H9 (cell line): ENCODE measurements around the gene TMEM120B. TPM values are rescaled to one million over a fixed set of nuclear protein-coding genes. Genes with fewer than 3 reads are reported as not detected.

Experiments used
- DNase-seq: peaks from one replicate; pipeline ENCODE4 v3.0.0-alpha.2; 2017
- H2AFZ ChIP-seq: one replicate; pipeline ENCODE4 v1.6.1; 2013; ENCODE audit warnings: mild to moderate bottlenecking, low read length, control low read depth, moderate library complexity
- H2AK5ac ChIP-seq: 2 replicates; pipeline ENCODE4 v1.6.1; 2013; ENCODE audit warnings: low read length, control low read depth, mixed read lengths; ENCODE audit not compliant: insufficient read length
- H2BK120ac ChIP-seq: one replicate; pipeline ENCODE4 v1.6.1; 2013; ENCODE audit warnings: low read depth, mild to moderate bottlenecking, low read length, control low read depth, inconsistent platforms; ENCODE audit not compliant: poor library complexity, severe bottlenecking
- H2BK12ac ChIP-seq: 2 replicates; pipeline ENCODE4 v1.6.1; 2013; ENCODE audit warnings: low read length, control low read depth, mixed read lengths, low read depth; ENCODE audit not compliant: insufficient read length
- H2BK15ac ChIP-seq: 2 replicates; pipeline ENCODE4 v1.6.1; 2013; ENCODE audit warnings: low read depth, low read length, control low read depth
- H2BK20ac ChIP-seq: one replicate; pipeline ENCODE4 v1.6.1; 2013; ENCODE audit warnings: low read depth, mild to moderate bottlenecking, low read length, control low read depth, inconsistent platforms; ENCODE audit not compliant: poor library complexity, severe bottlenecking
- H2BK5ac ChIP-seq: 2 replicates; pipeline ENCODE4 v1.6.1; 2013; ENCODE audit warnings: low read length, control low read depth, mixed read lengths; ENCODE audit not compliant: insufficient read length
- H3K14ac ChIP-seq: 2 replicates; pipeline ENCODE4 v1.6.1; 2013; ENCODE audit warnings: low read length, control low read depth; ENCODE audit not compliant: insufficient read depth
- H3K18ac ChIP-seq: 2 replicates; pipeline ENCODE4 v1.6.1; 2013; ENCODE audit warnings: low read depth, mild to moderate bottlenecking, mixed read lengths, low read length, control low read depth; ENCODE audit not compliant: insufficient read length
- H3K23ac ChIP-seq: 2 replicates; pipeline ENCODE4 v1.6.1; 2013; ENCODE audit warnings: low read length, control low read depth, mixed read lengths, low read depth; ENCODE audit not compliant: insufficient read length
- H3K23me2 ChIP-seq: 2 replicates; pipeline ENCODE4 v1.6.1; 2013; ENCODE audit warnings: low read depth, mild to moderate bottlenecking, mixed read lengths, low read length, control low read depth; ENCODE audit not compliant: insufficient read length, poor library complexity, severe bottlenecking
- H3K27ac ChIP-seq: 2 replicates; pipeline ENCODE4 v1.5.1; 2013; ENCODE audit warnings: low read length, control low read depth, mixed read lengths, low read depth; ENCODE audit not compliant: insufficient read length
- H3K27me3 ChIP-seq: 2 replicates; pipeline ENCODE4 v1.6.1; 2013; ENCODE audit warnings: low read length, control low read depth, inconsistent platforms; ENCODE audit not compliant: insufficient read depth
- H3K4ac ChIP-seq: 2 replicates; pipeline ENCODE4 v1.6.1; 2013; ENCODE audit warnings: low read depth, mild to moderate bottlenecking, control low read depth, inconsistent platforms, low read length, moderate library complexity
- H3K4me1 ChIP-seq: 2 replicates; pipeline ENCODE4 v1.6.1; 2013; ENCODE audit warnings: low read length, control low read depth, inconsistent platforms; ENCODE audit not compliant: insufficient read depth
- H3K4me2 ChIP-seq: 2 replicates; pipeline ENCODE4 v1.6.1; 2013; ENCODE audit warnings: low read length, control low read depth, mixed read lengths; ENCODE audit not compliant: insufficient read length, insufficient read depth
- H3K56ac ChIP-seq: 2 replicates; pipeline ENCODE4 v1.6.1; 2013; ENCODE audit warnings: low read depth, mild to moderate bottlenecking, mixed read lengths, low read length, control low read depth; ENCODE audit not compliant: insufficient read length
- H3K79me1 ChIP-seq: 2 replicates; pipeline ENCODE4 v1.6.1; 2013; ENCODE audit warnings: low read depth, mild to moderate bottlenecking, moderate library complexity, low read length, control low read depth, inconsistent platforms; ENCODE audit not compliant: insufficient read depth, poor library complexity, severe bottlenecking
- H3K79me2 ChIP-seq: 2 replicates; pipeline ENCODE4 v1.6.1; 2013; ENCODE audit warnings: low read length, control low read depth, inconsistent platforms; ENCODE audit not compliant: insufficient read depth
- H3K9ac ChIP-seq: 2 replicates; pipeline ENCODE4 v1.6.1; 2013; ENCODE audit warnings: low read length, control low read depth, mixed read lengths; ENCODE audit not compliant: insufficient read length; ENCODE audit errors: extremely low read depth
- H3K9me3 ChIP-seq: one replicate; pipeline ENCODE4 v1.6.1; 2013; ENCODE audit warnings: low read depth, low read length, inconsistent platforms; ENCODE audit not compliant: control insufficient read depth
- H3T11ph ChIP-seq: one replicate; pipeline ENCODE4 v1.6.1; 2013; ENCODE audit warnings: mild to moderate bottlenecking, low read length, control low read depth, inconsistent platforms
- H4K20me1 ChIP-seq: one replicate; pipeline ENCODE4 v1.6.1; 2013; ENCODE audit not compliant: control insufficient read depth, insufficient read length, insufficient read depth
- H4K5ac ChIP-seq: 2 replicates; pipeline ENCODE4 v1.6.1; 2013; ENCODE audit warnings: low read depth, mild to moderate bottlenecking, mixed read lengths, low read length, control low read depth; ENCODE audit not compliant: insufficient read length
- H4K8ac ChIP-seq: replicated peaks from 2 replicates; pipeline ENCODE4 v1.6.1; 2013; ENCODE audit warnings: low read length, control low read depth, mixed read lengths, low read depth; ENCODE audit not compliant: insufficient read length
- H4K91ac ChIP-seq: 2 replicates; pipeline ENCODE4 v1.6.1; 2013; ENCODE audit warnings: low read depth, mild to moderate bottlenecking, moderate library complexity, mixed read lengths, low read length, control low read depth; ENCODE audit not compliant: insufficient read length
- H3K27ac Mint-ChIP-seq, 3 experiments: 2 replicates in 2 of 3; 3 replicates in 1 of 3; pipeline ENCODE4 v1.8.0; 2020 to 2021; ENCODE audit warnings: mixed read lengths in 3 of 3, mild to moderate bottlenecking in 1 of 3, moderate library complexity in 1 of 3
- H3K27me3 Mint-ChIP-seq: 2 replicates; pipeline ENCODE4 v1.8.0; 2021; ENCODE audit warnings: low read depth, mild to moderate bottlenecking, moderate library complexity, mixed read lengths
- H3K36me3 Mint-ChIP-seq, 3 experiments: 2 replicates in 2 of 3; 3 replicates in 1 of 3; pipeline ENCODE4 v1.8.0; 2020 to 2021; ENCODE audit warnings: low read depth in 3 of 3, mixed read lengths in 3 of 3; ENCODE audit not compliant: insufficient read depth in 1 of 3
- H3K4me1 Mint-ChIP-seq, 2 experiments: 2 replicates each; pipeline ENCODE4 v1.8.0; 2020; ENCODE audit warnings: mixed read lengths in 2 of 2
- H3K4me3 Mint-ChIP-seq, 2 experiments: 2 replicates in 1 of 2; 3 replicates in 1 of 2; pipeline ENCODE4 v1.8.0; 2020 to 2021; ENCODE audit warnings: mild to moderate bottlenecking in 2 of 2, mixed read lengths in 2 of 2, moderate library complexity in 1 of 2
- H3K9me3 Mint-ChIP-seq, 2 experiments: 2 replicates in 1 of 2; 3 replicates in 1 of 2; pipeline ENCODE4 v1.8.0; 2020; ENCODE audit warnings: mild to moderate bottlenecking in 2 of 2, mixed read lengths in 2 of 2, moderate library complexity in 1 of 2
- WGBS: extraction: QIAGEN DNeasy Blood & Tissue Kit; methylation state at CpG from one replicate; pipeline ENCODE4 v1.1.7; 2013; ENCODE audit warnings: missing lambda C conversion rate, low lambda C conversion rate, mixed read lengths; ENCODE audit not compliant: insufficient read length; ENCODE audit errors: extremely low coverage; 5-methylcytosine and 5-hydroxymethylcytosine counted together
- total RNA-seq: library from RNA; stranded (reverse); gene quantifications from 2 replicates; pipeline ENCODE4 v1.2.1, GENCODE V29; 2021
- TF ChIP-seq, protein P1 (sequence below): fragments of 200-600 bp; sonication (generic); conservative IDR thresholded peaks from 3 replicates; pipeline ENCODE4 v1.8.0; 2021; ENCODE audit warnings: antibody characterized with exemption, mild to moderate bottlenecking

Gene TMEM120B
- total RNA-seq, 1 experiment from 2014 or later, result 25.8 TPM

DNA sequence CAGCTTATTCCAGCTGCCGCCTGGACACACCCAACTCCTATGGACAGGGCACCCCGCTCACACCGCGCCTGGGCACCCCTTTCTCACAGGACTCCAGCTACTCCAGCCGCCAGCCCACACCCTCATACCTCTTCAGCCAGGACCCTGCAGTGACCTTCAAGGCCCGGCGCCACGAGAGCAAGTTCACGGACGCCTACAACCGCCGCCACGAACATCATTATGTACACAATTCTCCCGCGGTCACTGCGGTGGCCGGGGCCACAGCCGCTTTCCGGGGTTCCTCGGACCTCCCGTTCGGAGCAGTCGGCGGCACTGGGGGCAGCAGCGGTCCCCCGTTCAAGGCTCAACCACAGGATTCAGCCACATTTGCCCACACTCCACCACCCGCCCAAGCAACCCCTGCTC lies 97.2 kb downstream of the TMEM120B start:
- H3K4ac ChIP-seq, result no peak overlapping the region
- no peak overlapping the region for H3K9ac ChIP-seq
- H3K27me3 ChIP-seq, result no peaks in the 10 kb centered on the region
- no peak overlapping the region for H2BK12ac ChIP-seq
- no peaks in the 10 kb centered on the region for H4K20me1 ChIP-seq
- no peak overlapping the region for H2BK20ac ChIP-seq
- H3K4me1 ChIP-seq, result peaks cover 2% of the 10 kb centered on the region; the same call in 1 of the 2 replicates
- no peak overlapping the region for H2BK15ac ChIP-seq
- peaks cover 32 to 46% of the 10 kb centered on the region in 2 experiments for H3K4me1 Mint-ChIP-seq
- no peak overlapping the region for H3K27ac Mint-ChIP-seq
- no peak for DNase-seq
- H3K23me2 ChIP-seq, result peaks cover 9% of the 10 kb centered on the region
- H3K4me3 Mint-ChIP-seq, result no peak overlapping the region
- H2AFZ ChIP-seq, result no peak overlapping the region
- H2BK5ac ChIP-seq, result no peak overlapping the region
- TF ChIP-seq, protein P1, sequence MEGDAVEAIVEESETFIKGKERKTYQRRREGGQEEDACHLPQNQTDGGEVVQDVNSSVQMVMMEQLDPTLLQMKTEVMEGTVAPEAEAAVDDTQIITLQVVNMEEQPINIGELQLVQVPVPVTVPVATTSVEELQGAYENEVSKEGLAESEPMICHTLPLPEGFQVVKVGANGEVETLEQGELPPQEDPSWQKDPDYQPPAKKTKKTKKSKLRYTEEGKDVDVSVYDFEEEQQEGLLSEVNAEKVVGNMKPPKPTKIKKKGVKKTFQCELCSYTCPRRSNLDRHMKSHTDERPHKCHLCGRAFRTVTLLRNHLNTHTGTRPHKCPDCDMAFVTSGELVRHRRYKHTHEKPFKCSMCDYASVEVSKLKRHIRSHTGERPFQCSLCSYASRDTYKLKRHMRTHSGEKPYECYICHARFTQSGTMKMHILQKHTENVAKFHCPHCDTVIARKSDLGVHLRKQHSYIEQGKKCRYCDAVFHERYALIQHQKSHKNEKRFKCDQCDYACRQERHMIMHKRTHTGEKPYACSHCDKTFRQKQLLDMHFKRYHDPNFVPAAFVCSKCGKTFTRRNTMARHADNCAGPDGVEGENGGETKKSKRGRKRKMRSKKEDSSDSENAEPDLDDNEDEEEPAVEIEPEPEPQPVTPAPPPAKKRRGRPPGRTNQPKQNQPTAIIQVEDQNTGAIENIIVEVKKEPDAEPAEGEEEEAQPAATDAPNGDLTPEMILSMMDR, result no peak
- no peak overlapping the region for H4K5ac ChIP-seq
- H3K9me3 ChIP-seq, result no peaks in the 10 kb centered on the region
- H3K4me2 ChIP-seq, result no peak overlapping the region
- H3K23ac ChIP-seq, result no peak overlapping the region
- WGBS, result no CpG with 5 or more reads among the region's 27 CpGs
- no peak overlapping the region for H3K14ac ChIP-seq
- no peak overlapping the region for H3K18ac ChIP-seq
- H3K9me3 Mint-ChIP-seq, result no peaks in the 10 kb centered on the region; a peak in 1 of 5 replicates
- peaks cover 2% of the 10 kb centered on the region for H3K79me1 ChIP-seq
- no peak overlapping the region for H3K27ac ChIP-seq
- no peak overlapping the region for H4K8ac ChIP-seq
- H3K79me2 ChIP-seq, result peaks cover 3% of the 10 kb centered on the region; the same call in 1 of the 2 replicates
- no peak overlapping the region for H3K56ac ChIP-seq
- H4K91ac ChIP-seq, result no peak overlapping the region
- no peaks in the 10 kb centered on the region for H3K27me3 Mint-ChIP-seq
- H3K36me3 Mint-ChIP-seq, result peaks cover 14 to 54% (median 44%) of the 10 kb centered on the region in 3 experiments
- H3T11ph ChIP-seq, result no peak overlapping the region
- no peak overlapping the region for H2AK5ac ChIP-seq
- H2BK120ac ChIP-seq, result no peak overlapping the region
